Stimulated activated CD8-positive, alpha-beta memory T cell treated with anti-CD3 and anti-CD28 coated beads, Interleukin-2, amount 100 ng/mL, for 48 hours (primary cell): ENCODE data around the gene GABRR2.

ENCODE experiments used
- DNase-seq, 2 donors: peaks; one replicate each; pipeline ENCODE4 v3.0.0-alpha.2; 2020; ENCODE audit warnings: low read depth in 2 of 2

GABRR2 gene

GRCh38 chr6:89208551-89208950 is 106.5 kb downstream of the GABRR2 start:
- no peak for DNase-seq
